DND-41 (cell line): ENCODE data around the gene BBS7.
A peak's percentile ranks its signal among the peaks of the same experiment; 100 is the strongest.

Experiments used
- ATAC-seq: fragments of 200-7000 bp; cut with Tn5 transposase; 3 replicates; pipeline ENCODE4 v1.9.1; 2021; ENCODE audit warnings: low read depth; ENCODE audit not compliant: insufficient read depth
- DNase-seq: peaks from one replicate; pipeline ENCODE4 v3.0.0-alpha.2; 2020
- H2AFZ ChIP-seq: 2 replicates; pipeline ENCODE4 v1.6.0; 2012; ENCODE audit warnings: low read depth, low read length
- H3K27ac ChIP-seq: 2 replicates; pipeline ENCODE4 v1.5.1; 2012; ENCODE audit warnings: low read length, inconsistent platforms
- H3K27me3 ChIP-seq: fragments of 200-600 bp; sonication (generic); 2 replicates; pipeline ENCODE4 v1.6.0; 2012; ENCODE audit warnings: low read length, mild to moderate bottlenecking, inconsistent platforms; ENCODE audit not compliant: insufficient read depth, poor library complexity
- H3K36me3 ChIP-seq: 2 replicates; pipeline ENCODE4 v1.5.1; 2012; ENCODE audit warnings: low read length, inconsistent platforms; ENCODE audit not compliant: insufficient read depth
- H3K4me1 ChIP-seq: 2 replicates; pipeline ENCODE4 v1.5.1; 2012; ENCODE audit warnings: mild to moderate bottlenecking, low read length; ENCODE audit not compliant: insufficient read depth
- H3K4me2 ChIP-seq: 2 replicates; pipeline ENCODE4 v1.6.0; 2012; ENCODE audit warnings: mild to moderate bottlenecking, moderate library complexity, low read length, inconsistent platforms; ENCODE audit not compliant: insufficient read depth
- H3K4me3 ChIP-seq, 2 experiments: fragments of 200-600 bp in 1 of 2; shearing (Covaris generic) in 1 of 2; 2 replicates each; pipeline ENCODE4 v1.5.1; 2012 to 2016; ENCODE audit warnings: inconsistent platforms in 2 of 2, low read length in 2 of 2, mild to moderate bottlenecking in 2 of 2, low read depth in 1 of 2, moderate library complexity in 1 of 2
- H3K79me2 ChIP-seq: 2 replicates; pipeline ENCODE4 v1.6.0; 2012; ENCODE audit warnings: low read length, inconsistent platforms; ENCODE audit not compliant: insufficient read depth
- H3K9ac ChIP-seq: 2 replicates; pipeline ENCODE4 v1.6.0; 2012; ENCODE audit warnings: low read depth, mild to moderate bottlenecking, inconsistent platforms, low read length, moderate library complexity
- H3K9me3 ChIP-seq: 2 replicates; pipeline ENCODE4 v1.5.1; 2012; ENCODE audit warnings: low read length, moderate library complexity, mild to moderate bottlenecking, inconsistent platforms; ENCODE audit not compliant: insufficient read depth, severe bottlenecking
- H4K20me1 ChIP-seq: 2 replicates; pipeline ENCODE4 v1.6.0; 2012; ENCODE audit warnings: low read length; ENCODE audit not compliant: insufficient read depth
- EZH2 ChIP-seq: IDR thresholded peaks from 3 replicates; pipeline ENCODE4 v1.6.1; 2012; ENCODE audit warnings: borderline replicate concordance, low read depth, mild to moderate bottlenecking, moderate library complexity, low read length, inconsistent platforms; ENCODE audit not compliant: severe bottlenecking
- TF ChIP-seq, protein P1 (sequence below): IDR thresholded peaks from 2 replicates; pipeline ENCODE4 v1.5.1; 2012; ENCODE audit warnings: borderline replicate concordance, low read length, moderate library complexity, mild to moderate bottlenecking; ENCODE audit not compliant: poor library complexity, severe bottlenecking; ENCODE audit errors: extremely low read depth

BBS7 gene

DNA sequence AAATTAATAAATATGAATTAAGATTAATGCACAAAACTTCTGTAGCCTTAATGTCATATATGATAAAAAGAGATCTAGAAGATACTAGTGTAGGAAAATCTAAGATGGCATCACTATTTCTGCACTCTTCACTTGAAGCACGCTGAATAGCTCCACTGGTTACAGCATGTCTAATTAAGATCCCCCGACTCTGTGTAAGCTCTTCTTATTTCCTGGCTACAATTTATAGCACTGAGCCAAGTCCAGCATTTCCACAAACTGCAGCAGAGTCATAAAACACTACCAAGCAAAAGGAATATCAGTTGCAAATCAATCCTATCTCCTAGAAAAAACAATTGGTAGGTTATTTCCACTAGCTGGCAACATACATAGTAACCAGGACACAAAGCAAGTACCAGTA, 45.3 kb downstream of the BBS7 start:
- TF ChIP-seq EZH2 = no peak
- TF ChIP-seq, protein P1, sequence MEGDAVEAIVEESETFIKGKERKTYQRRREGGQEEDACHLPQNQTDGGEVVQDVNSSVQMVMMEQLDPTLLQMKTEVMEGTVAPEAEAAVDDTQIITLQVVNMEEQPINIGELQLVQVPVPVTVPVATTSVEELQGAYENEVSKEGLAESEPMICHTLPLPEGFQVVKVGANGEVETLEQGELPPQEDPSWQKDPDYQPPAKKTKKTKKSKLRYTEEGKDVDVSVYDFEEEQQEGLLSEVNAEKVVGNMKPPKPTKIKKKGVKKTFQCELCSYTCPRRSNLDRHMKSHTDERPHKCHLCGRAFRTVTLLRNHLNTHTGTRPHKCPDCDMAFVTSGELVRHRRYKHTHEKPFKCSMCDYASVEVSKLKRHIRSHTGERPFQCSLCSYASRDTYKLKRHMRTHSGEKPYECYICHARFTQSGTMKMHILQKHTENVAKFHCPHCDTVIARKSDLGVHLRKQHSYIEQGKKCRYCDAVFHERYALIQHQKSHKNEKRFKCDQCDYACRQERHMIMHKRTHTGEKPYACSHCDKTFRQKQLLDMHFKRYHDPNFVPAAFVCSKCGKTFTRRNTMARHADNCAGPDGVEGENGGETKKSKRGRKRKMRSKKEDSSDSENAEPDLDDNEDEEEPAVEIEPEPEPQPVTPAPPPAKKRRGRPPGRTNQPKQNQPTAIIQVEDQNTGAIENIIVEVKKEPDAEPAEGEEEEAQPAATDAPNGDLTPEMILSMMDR = no peak
- no peak for DNase-seq
- Histone ChIP-seq H3K36me3 (peaks cover 40% of the 10 kb centered on the region), H3K79me2 (peaks cover 38% of the 10 kb centered on the region), H3K4me2 (no peak overlapping the region), H3K27ac (no peak overlapping the region), H3K4me1 (peaks cover 33% of the 10 kb centered on the region), H3K4me3 (no peak overlapping the region), H3K27me3 (no peaks in the 10 kb centered on the region), H4K20me1 (peaks cover 19% of the 10 kb centered on the region; the same call in 1 of the 2 replicates), H3K9ac (no peak overlapping the region), H2AFZ (0 out of 2 replicates have a peak overlapping the region, but pooled peaks have one; percentile 12), H3K9me3 (no peaks in the 10 kb centered on the region)
- ATAC-seq = no peak

DNA sequence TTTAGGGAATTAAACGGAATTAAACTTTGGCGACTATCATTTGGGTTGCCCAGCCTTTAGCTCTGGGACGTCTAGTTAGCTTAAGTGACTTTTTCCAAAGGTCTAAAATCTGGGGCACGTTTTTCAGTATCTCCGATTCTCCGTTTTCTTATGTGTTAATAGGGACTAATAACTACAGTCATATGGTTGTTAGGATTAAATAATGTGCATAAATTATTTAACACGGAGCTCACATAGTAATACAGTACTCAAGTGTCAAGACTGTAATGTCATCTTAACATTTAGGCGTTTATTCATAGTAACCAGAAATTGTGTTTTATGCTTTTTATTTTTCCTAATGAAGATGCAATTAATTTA, 46.1 kb downstream of the BBS7 start:
- Histone ChIP-seq H3K27ac (peak overlapping the region; percentile 94), H3K27me3 (no peaks in the 10 kb centered on the region), H4K20me1 (peaks cover 19% of the 10 kb centered on the region; the same call in 1 of the 2 replicates), H3K36me3 (peaks cover 48% of the 10 kb centered on the region), H2AFZ (peak overlapping the region; percentile 93), H3K4me2 (peak overlapping the region; percentile 73), H3K4me1 (peaks cover 39% of the 10 kb centered on the region), H3K9me3 (no peaks in the 10 kb centered on the region), H3K79me2 (peaks cover 45% of the 10 kb centered on the region), H3K9ac (peak overlapping the region; percentile 98), H3K4me3 (peak overlapping the region; percentile 87 to 89)
- ATAC-seq (no peak), DNase-seq (no peak)
- TF ChIP-seq EZH2 = no peak
- TF ChIP-seq, protein P1 = peak; percentile 21

DNA sequence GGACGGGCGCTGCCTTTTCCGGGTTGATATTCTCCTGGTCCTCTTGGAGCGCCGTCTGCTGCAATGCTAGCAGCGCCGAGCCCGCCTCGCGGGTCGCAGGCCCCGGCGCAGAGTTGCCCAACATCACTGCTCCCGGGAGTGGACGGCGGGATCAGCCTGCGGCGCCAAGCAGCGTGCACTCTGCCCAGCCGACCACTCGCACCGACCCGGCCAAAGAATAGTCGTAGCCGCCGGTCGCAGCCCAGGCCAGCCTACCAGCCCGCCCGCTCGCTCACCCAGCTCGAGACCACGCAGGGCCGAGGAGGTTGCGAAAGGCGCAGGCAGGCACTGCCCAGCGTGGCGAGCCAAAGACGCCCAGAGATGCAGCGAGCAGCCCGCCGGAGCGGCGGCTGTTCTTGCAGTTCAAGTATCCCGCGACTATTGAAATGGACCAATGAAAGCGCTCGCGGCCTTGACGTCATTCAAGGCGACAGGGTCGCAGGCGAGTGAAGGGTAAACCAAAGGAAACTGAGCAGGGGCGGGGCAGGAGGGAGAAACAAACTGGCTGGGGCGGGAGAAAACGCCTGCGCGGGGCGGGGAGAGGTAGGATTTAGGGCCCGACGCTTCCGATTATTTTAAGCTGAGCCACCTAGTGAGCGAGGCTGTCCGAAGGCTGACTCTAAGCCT, 46.6 kb downstream of the BBS7 start, which contains the start of gene CCNA2:
CCNA2 (minus strand) TSS at position 379 of the 666 bp plus-strand sequence; CDS start at position 124, 255 bp downstream.
- peaks cover 53% of the 10 kb centered on the region for H3K36me3 ChIP-seq
- ATAC-seq = peak; percentile 84
- peaks cover 50% of the 10 kb centered on the region for H3K79me2 ChIP-seq

More for the DNA sequence above, 46.6 kb downstream of the BBS7 start, which contains the start of gene CCNA2:
- Histone ChIP-seq H3K27ac (peak within 1 kb of the TSS; percentile 94), H3K9ac (peak within 1 kb of the TSS; percentile 98), H4K20me1 (peaks cover 19% of the 10 kb centered on the region; the same call in 1 of the 2 replicates), H3K27me3 (no peaks in the 10 kb centered on the region), H3K4me3 (peak within 1 kb of the TSS; percentile 87 to 89), H2AFZ (peak within 1 kb of the TSS; percentile 93), H3K4me1 (peaks cover 44% of the 10 kb centered on the region), H3K4me2 (peak within 1 kb of the TSS; percentile 85), H3K9me3 (no peaks in the 10 kb centered on the region)
- TF ChIP-seq, protein P1 = no peak
- no peak for TF ChIP-seq EZH2
- peak; percentile 98 for DNase-seq
